ENCODE measurements around the gene GNPDA2.

GNPDA2 gene

DNA sequence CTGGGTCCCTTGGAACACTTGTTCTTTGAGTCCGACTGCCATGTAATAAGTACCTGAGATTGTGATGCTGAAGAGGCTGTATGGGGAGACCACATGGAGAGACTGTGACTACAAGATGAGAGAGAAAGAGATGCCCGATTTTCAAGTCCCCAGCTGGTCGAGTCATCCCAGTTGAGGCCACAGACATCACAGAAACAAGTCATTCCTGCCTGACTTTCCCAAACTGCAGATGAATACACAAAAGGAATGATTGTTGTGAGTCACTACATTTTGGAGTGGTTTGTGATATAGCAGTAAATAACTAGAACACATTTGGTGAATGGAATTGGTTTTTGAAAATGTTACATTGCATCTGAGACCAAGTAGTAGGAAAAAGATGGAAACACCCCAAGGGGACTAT is 66.0 kb downstream of the GNPDA2 start:
- no peaks in the 10 kb centered on the region for H3K9me3 ChIP-seq (ENCODE audit: control insufficient read depth, low read length)
- no peak overlapping the region for H3K9ac ChIP-seq (ENCODE audit: low read length)
- H3K27me3 ChIP-seq (replicated peaks; ENCODE audit: control insufficient read depth, insufficient read depth, low read length), result no peaks in the 10 kb centered on the region
- DNase-seq (ENCODE audit: low read depth), result no peak
- no peak overlapping the region for H3K4me3 ChIP-seq (ENCODE audit: low read length)
- peaks cover 9% of the 10 kb centered on the region for H3K4me1 ChIP-seq (ENCODE audit: control insufficient read depth, insufficient read depth, low read length)
- no peaks in the 10 kb centered on the region for H3K36me3 ChIP-seq (ENCODE audit: control insufficient read depth, insufficient read depth, low read length, severe bottlenecking)

DNA sequence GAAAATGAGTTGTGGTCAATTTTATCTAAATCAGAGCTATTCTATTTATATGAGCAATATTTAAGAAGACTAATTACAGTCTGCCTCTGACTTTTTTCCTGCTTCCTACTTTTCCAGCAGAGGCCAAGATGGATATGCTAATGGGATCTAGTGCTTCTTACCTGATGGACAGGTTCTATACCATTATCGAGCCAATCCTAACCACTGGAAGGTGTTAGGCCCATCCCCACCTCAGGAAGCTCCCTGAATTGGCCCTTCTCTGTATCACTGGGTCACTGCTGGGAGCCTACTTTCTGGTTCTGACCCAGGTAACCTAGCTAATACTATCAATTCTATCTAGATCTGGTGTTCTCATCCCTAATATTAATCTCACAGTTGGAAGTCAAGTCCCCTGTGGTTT is 74.4 kb downstream of the GNPDA2 start:
- no peaks in the 10 kb centered on the region for H3K9me3 ChIP-seq (ENCODE audit: control insufficient read depth, low read length)
- no peak for DNase-seq (ENCODE audit: low read depth)
- no peak overlapping the region for H3K9ac ChIP-seq (ENCODE audit: low read length)
- H3K27me3 ChIP-seq (replicated peaks; ENCODE audit: control insufficient read depth, insufficient read depth, low read length), result no peaks in the 10 kb centered on the region
- no peaks in the 10 kb centered on the region for H3K36me3 ChIP-seq (ENCODE audit: control insufficient read depth, insufficient read depth, low read length, severe bottlenecking)
- H3K4me3 ChIP-seq (ENCODE audit: low read length), result no peak overlapping the region
- H3K4me1 ChIP-seq (ENCODE audit: control insufficient read depth, insufficient read depth, low read length), result peaks cover 13% of the 10 kb centered on the region
